GM19240 (cell line): ENCODE data around the gene ABCF3.

Experiments
- DNase-seq: peaks from one replicate; pipeline ENCODE4 v3.0.0; 2011; ENCODE audit warnings: low spot score; ENCODE audit not compliant: insufficient read length

Gene ABCF3

DNA sequence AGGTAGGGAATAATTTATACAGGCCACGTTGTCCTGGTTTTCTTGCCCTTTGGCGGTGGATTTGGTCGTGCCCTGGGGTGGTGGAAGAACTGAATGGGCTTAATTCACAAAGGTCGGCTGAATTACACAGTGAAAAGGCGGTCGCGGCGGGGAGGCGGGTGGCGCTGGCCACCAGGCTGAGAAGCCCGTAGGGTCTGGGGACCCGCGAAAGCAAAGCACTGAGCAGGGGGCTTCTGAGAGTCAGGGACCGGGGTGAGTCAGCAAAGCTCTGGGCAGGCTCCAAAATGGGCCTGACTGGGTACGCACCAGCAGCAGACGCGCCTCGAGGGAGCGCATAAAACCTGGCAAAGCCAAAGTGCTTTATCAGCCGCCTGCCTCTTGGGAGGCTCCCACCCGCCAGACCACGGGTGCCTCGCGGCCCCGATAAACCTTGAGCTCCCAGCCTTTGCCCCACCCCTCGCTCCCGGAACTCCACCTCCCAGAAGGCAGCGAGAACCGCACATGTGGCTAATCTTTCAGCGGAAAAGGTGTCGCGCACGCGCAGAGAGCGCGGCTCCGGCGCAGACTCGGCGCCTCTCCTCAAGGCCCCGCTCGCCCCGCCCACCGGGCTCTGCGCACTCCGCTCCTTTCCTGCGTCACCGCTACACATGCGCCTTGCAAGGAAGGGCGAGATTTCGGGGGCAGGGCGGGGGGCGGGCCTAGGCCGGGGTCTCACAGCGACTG, 377 bp upstream of the ABCF3 start:
- DNase-seq, result peak; percentile 98

DNA sequence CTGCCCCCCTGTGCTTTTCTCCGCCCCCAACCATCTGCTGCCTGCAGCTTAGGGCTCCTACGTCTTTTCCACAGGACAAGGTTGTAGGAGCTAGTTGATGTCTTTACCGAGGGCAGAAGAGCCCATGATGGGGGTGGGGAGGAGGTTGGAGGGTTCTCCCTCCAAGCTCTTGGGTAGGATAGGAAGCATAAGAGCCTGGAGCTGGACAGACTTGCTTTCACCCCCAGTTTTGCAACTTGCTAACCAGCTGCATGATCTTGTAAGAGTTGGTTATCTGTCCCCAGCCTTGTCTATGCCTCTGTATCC, 856 bp downstream of the ABCF3 start:
- no peak for DNase-seq

DNA sequence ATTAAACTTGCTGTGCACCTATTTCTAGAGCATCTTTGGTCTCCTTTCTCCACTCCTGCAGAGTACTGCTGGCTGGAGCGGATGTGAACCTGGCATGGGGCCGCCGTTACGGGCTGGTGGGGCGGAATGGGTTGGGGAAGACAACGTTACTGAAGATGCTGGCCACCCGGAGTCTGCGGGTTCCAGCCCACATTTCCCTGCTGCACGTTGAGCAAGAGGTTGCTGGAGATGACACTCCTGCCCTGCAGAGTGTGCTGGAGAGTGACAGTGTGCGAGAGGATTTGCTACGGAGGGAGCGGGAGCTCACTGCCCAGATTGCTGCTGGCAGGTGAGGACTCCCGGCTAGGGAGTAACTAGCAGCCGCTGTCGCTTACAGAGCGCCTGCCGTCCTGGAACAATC, 2.1 kb downstream of the ABCF3 start:
- DNase-seq, result no peak

DNA sequence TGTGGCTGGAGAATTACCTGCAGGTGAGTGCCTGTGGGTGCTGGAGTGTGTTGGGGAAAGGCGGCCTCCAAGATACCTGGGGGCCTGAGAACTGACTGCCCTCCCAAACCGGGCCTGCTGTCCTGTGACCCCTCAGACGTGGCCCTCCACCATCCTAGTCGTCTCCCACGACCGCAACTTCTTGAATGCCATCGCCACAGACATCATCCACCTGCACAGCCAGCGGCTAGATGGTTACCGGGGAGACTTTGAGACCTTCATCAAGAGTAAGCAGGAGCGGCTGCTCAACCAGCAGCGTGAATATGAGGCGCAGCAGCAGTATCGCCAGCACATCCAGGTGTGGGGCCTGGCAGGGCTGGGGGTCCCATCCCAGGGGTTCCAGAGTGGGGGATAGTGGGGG, 3.4 kb downstream of the ABCF3 start:
- no peak for DNase-seq

DNA sequence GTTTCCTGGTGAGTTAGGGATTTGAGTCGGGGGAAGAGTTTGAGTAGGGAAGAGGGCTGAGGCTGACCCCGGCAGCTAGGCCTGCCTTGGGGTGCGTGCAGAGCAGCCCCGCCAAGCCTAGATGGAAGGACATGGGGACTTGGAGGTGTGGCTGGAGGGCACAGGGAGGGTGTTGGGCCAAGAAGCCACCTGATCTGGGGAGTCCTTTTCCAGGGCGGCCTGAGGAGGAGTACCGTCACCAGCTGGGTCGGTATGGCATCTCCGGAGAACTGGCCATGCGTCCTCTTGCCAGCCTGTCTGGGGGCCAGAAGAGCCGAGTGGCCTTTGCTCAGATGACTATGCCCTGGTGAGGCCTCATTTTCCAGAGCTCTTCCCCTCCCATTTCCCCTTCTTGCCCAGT, 6.9 kb downstream of the ABCF3 start:
- DNase-seq, result no peak

DNA sequence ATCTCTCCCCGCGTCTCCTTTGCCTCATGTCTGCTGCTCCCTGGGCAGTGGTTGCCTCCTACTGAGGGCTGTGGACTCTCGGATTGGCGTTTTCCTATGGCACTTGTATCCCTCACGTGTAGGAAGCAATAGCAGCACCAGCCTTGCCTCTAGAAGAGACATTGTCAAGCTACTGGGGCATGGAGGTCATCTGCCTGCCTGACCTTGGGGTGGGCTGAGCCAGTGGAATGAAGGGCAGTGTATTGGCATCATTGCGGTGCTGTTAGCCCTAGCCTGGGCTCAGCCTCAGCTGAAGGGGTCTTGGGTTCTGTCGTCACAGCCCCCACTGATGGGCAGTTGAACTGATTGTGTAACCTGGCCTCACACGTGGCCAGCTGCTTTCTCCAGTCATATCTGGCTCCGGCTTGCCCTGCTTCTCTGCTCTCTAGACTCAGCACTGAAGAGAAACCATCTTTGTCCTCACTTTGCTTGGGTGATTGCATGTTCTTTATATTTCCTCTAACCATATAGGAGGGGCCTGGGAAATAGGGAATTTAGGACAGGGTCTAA, 8.1 kb downstream of the ABCF3 start:
- DNase-seq, result no peak

DNA sequence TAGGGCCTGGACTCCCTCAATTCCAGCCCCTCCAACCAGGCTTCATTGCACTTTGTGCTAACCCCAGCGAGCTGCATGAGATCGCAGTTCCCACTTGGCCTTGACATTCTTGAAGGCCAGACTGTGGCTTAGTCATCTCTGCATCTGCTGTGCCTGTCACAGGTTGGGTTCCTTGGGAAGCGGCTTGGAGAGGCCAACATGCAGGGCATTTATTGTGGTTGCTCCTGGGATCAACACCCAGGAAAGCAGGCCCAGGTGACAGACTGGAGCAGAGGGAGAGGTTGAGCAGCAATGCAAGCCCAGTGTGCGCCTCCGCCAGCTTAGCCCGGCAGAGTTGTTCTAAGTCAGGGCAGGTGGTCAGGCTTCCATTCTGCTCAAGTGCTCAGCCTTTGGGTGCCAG, 10.5 kb downstream of the ABCF3 start:
- no peak for DNase-seq

DNA sequence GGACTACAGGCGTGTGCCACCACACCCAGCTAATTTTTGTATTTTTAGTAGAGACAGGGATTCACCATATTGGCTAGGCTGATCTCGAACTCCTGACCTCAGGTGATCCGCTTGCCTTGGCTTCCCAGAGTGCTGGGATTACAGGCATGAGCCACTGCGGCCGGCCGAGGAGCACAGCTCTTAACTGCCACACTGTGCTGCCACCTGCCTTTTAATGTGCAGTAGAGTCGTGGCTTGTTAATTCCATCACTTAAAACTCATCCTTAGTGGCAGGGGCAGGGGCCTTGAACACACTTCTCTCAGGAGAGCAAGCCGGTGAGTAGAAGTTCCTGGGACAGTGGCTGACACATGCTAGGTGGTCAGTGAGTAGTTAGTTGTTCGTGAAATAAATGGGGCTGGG, 12.5 kb downstream of the ABCF3 start:
- no peak for DNase-seq

DNA sequence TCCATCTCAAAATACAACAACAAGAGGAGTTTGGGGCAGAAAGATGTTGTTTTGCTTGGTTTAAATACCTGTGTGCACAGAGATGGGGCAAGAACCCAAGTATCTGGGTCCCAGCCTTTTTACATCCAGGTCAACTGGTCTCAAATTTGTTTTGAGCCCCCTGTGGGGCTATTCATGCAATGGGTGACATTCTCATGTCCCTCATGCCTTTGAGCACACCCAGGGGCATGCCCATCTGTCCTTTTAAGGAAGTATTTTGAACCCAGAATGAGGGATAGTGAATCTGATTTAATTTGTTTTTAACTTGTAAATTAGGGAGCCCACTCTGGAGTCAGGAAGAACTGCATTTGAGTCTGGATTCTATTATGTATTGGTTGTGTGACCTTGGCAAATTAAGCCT, 14.8 kb downstream of the ABCF3 start:
- DNase-seq, result no peak

DNA sequence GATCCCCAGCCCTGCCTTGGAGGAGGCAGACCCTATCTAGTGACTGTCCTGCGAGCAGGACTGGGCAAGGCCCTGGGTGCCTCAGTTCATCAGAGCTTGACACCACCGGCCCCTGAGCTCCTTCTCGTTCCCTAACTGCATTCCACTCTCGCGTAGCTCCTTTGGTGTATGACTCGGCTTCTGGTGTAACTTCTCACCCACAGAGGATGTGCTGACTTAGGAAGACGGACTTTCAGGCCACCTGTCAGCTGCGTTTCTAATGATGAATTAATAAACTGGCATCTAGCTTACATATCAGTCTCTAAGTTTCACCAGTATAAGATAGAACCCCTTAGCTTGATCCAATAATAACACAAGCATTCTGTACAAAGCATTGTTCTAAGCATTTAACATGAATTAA, 17.5 kb downstream of the ABCF3 start:
- no peak for DNase-seq

DNA sequence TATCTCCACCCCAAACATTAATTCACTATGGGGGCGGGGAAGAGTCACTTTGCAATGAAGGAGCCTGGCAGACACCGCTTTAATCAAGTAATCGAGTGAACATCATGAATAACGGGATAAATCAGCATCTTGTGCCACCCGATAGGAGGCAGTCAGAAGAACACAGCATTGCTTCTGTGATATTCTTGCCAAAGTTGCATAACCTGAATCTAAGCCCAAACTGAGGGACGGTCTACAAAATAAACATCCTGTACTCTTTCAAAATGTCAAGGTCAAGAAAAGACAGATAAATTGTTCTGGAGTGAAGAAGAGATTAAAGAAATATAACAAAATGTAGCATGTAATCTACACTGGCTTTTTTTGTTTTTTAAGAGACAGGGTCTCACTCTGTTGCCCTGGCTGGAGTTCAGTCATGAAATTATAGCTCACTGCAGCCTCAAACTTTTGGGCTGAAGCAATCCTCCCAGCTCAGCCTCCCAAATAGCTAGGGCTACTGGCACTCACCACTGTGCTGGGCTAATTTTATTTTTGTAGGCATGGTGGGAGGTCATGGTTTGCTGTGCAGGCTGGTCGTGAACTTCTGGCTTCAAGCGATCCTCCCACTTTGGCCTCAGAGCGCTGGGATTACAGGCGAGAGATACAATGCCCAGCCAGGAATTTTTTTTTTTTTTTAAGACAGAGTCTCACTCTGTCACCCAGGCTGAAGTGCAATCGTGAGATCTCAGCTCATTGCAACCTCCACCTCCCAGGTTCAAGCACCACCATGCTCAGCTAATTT, 23.3 kb downstream of the ABCF3 start:
- DNase-seq, result no peak

DNA sequence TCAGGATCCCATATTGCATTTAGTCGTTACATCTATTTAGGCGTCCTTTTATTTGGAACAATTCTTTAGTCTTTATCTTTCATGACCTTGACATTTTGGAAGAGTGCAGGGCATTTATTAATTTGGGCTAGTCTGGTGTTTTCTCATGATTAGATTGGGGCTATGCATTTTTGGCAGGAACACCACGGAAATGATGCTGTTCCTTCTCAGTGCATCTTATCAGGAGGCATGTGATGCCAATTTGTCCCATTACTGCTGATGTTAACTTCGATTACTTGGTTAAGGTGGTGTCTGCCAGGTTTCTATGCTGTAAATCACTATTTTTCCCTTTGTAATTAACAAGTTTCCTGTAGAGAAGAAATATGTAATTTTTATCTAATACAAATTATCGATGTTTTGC, 25.3 kb downstream of the ABCF3 start:
- no peak for DNase-seq

DNA sequence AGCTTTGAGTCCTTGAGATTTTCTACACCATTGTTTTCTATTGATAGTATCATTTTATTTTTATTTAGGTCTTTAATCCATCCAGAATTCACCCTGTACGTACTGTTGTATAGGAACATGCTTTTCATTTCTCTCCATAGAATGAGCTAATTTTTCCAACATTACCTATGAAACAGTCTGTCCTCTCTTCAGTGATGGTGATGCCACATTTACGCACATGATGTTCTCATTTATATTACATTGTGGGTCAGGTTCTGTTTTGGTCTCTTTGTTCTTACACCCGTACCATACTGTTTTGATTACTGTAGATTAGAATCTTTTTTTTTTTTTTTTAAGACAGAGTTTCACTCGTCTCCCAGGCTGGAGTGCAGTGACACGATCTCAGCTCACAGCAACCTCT, 25.7 kb downstream of the ABCF3 start:
- DNase-seq, result no peak

DNA sequence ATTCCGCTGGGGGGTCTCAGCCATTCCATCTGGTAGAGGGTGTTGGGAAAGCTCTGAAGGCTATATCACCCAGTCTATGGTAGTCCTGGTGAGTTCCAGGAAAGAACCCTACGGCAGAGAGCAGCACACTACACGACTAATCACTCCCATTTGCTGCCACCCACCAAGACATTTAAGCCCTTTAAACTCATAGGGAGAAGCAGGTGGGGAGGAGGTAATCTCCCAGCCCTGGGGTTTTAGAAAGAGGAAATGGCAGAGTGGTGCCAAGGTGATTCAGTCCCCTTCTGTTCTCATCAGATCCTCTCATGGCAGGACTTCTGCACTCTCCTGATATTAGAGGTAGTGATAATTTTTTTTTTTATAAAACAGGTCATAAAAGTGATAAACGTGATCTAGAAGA, 32.8 kb downstream of the ABCF3 start:
- no peak for DNase-seq

DNA sequence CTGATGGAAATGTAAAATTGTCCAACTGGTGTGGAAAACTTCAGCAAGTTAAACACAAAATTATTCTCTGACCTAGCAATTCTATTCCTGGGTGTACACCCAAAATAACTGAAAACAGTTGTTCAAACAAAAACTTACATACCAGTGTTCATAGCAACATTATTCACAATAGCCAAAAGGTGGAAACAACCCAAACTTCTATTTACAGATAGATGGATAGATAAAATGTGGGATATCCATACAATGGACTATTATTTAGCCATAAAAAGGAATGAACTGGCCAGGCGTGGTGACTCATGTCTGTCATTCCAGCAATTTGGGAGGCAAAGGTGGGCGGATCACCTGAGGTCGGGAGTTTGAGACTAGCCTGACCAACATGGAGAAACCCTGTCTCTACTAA, 36.5 kb downstream of the ABCF3 start:
- DNase-seq, result no peak

DNA sequence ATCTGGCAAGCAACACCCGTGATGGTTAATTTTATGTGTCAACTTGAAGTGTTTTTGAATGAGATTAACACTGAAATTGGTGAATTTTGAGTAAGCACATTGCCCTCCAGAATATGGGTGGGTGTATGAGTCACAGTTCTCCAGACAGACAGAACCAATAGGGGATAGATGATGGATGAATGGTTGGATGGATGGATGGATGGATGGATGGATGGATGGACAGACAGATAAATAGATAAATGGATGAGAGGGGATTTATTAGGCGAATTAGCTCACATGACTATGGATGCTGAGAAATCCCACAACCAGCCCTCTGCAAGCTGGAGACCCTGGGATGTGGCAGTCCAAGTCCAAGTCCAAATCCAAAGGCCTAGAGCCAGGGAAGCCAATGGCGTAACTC, 37.9 kb downstream of the ABCF3 start:
- no peak for DNase-seq

DNA sequence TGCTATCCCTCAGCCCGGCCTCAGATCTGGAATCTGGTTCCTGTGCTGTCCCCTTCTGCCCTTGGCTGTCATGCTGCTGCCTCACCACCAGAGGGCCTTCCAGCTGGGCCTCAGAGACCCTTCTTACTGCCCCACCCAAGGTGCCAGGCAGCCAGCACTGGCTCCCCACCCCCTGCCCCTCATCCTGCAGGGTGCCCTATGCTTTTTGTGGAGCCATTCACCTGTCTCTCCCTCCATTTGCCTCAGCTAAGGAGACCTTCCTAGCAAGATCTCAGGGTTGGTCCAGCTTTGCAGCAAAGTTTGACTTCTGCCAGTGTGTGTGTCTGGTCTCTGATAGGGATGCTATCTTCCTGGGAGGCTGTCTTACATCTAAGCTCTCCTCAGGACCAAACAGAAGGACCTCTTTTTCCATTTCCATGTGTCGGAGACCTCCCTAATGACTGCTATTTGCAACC, 41.5 kb downstream of the ABCF3 start:
- DNase-seq, result peak; percentile 78

DNA sequence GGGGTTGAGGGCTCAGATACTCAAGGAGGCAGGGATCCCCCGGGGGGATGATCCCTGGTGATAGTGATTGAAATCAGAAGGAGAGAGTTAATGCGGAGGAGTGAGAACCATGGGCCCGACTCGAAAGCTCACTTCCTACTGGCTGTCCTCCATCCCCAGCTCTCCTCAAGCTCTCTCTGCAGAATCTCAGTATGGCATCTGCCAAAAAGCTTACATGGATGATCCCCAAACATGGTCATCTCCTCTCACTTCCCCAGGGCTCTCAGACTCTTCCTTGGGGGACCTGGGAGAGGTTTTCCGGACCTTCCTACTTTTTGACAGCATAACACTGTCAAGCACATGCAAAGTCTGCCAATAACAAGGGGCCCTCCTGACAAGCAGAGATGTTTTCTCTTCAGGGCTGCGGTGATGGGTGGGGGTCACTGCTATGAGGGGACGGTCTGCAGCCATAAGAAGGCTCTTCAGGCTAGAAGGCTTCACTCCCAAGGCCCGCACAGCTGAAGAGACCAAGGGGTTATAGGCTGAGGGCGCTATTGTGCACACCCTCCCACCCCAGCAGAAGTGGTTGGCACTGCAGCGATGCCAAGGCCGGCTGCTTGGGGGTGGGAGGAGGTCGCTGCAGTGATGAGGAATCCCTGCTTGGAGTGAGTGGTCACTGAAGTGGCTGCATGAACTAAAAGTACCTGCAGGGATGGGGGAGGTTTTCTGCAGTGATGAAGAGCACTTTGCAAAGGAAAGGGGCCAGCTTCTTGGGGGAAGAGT, 42.6 kb downstream of the ABCF3 start:
- DNase-seq, result no peak

DNA sequence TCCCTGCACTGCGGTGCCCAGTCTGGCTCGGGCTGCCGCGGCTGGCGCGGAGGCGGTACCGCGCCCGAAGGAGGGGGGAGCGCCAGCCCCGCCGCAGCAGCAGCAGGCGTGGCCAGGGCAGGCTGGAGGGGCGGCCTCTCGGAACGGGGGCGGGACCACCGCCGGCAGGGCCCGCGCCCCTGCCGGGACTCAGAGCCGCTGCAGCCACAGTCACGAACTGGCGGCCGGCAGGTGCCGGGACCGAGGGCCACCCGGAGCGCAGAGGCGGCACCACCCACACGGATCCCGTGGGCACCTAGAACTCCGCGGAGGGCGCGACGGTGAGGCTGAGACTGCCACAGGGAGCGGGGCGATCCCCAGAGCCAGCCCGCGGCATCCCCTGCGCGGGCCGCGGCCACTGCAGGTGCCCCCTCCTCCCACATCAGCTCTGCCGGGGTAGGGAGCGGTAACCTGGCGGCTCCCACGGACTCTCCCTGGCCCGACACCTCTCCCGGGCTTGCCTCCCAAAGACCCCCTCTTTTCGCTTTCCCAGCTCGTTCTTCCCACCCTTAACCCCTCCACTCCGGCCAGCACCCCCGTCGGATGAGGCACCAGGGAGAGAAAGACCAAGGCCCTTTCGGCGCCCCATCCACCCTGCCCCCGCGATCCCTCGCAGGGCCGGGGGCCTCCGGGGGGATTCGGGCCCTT, 43.5 kb downstream of the ABCF3 start, which contains the start of gene VWA5B2:
Gene VWA5B2, plus strand, starts transcription at position 192 of the 687 bp plus-strand sequence. CDS start 944 bp downstream, outside the sequence.
- DNase-seq, result peak; percentile 95

DNA sequence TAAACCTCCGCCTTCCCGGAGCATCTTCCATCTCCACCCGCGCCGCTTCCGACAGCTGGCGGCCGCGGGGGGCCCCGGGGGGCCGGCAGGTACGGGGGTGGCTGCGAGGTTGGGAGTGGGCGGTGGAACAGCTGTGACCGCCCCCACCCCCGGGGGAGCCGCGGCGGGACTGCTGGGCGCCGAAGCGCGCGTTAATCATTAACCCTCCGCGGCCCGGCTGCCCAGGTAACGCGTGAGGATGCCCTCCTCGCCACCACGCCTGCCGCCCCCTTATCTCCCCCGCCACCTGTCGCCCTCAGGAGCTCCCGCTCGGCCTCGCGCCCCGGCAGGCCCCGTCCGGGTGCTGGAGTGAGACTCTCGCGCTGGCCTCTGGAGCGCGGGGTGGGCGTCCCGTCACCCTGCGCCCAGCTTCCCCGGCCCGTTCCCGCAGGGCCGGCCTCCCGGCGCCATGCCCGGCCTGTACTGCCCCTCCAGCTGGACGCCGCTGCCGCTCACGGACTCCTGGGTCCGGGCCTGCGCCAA, 44.1 kb downstream of the ABCF3 start:
- DNase-seq, result no peak
